ENCODE results near the gene GBF1.

GBF1 gene

GRCh38 chr10:102400076-102400475, 154.7 kb downstream of the GBF1 start:
- H3K36me3 ChIP-seq (replicated peaks in 1 of 2; ENCODE audit: control insufficient read depth in 2 of 2, insufficient read depth in 2 of 2, low read length in 2 of 2), result peaks cover 0 to 62% of the 10 kb centered on the region in 2 donors
- no peaks in the 10 kb centered on the region for H3K9me3 ChIP-seq (replicated peaks in 1 of 2; ENCODE audit: control insufficient read depth in 2 of 2, insufficient read depth in 1 of 2, low read depth in 1 of 2, low read length in 2 of 2)
- peaks cover 6 to 13% of the 10 kb centered on the region in 2 donors for H3K4me1 ChIP-seq (ENCODE audit: control insufficient read depth in 2 of 2, insufficient read depth in 1 of 2, low read depth in 1 of 2, low read length in 2 of 2)
- H3K27ac ChIP-seq (replicated peaks; ENCODE audit: low read length), result no peak overlapping the region
- H3K4me3 ChIP-seq (ENCODE audit: low read length in 2 of 2), result no peak overlapping the region
- peak overlapping the region; percentile 80 for H3K9ac ChIP-seq (ENCODE audit: low read depth, low read length, poor library complexity)
- peaks cover 1% of the 10 kb centered on the region for H3K79me1 ChIP-seq (ENCODE audit: low read depth, low read length)
- H3K18ac ChIP-seq (ENCODE audit: low read length), result peak overlapping the region; percentile 89
- H4K8ac ChIP-seq (ENCODE audit: low read depth, low read length), result peak overlapping the region; percentile 77
- H2BK12ac ChIP-seq (ENCODE audit: low read length), result peak overlapping the region; percentile 4
- peak overlapping the region; percentile 59 for H2AK5ac ChIP-seq (ENCODE audit: low read depth, low read length)
- no peak overlapping the region for H2BK15ac ChIP-seq (ENCODE audit: low read length)
- no peak overlapping the region for H2AFZ ChIP-seq (ENCODE audit: low read length)
- no peak overlapping the region for H4K91ac ChIP-seq (ENCODE audit: low read depth, low read length, poor library complexity)
- peaks cover 0 to 3% (median 0%) of the 10 kb centered on the region in 3 experiments for H3K27me3 ChIP-seq (ENCODE audit: control insufficient read depth in 3 of 3, insufficient read depth in 3 of 3, low read depth in 1 of 3, low read length in 3 of 3)
- no peak overlapping the region for H3K4ac ChIP-seq (ENCODE audit: low read length)
- peak overlapping the region; percentile 22 for H2BK5ac ChIP-seq (ENCODE audit: low read length)
- no CpG with 5 or more reads among the region's 17 CpGs for WGBS, 2 donors (ENCODE audit: extremely low coverage in 2 of 2, insufficient read length in 2 of 2, insufficient replicate concordance in 1 of 2)
- H3K14ac ChIP-seq (ENCODE audit: low read length), result no peak overlapping the region
- no peak for DNase-seq (ENCODE audit: low spot score)
- H3K23ac ChIP-seq (ENCODE audit: low read depth, low read length, poor library complexity), result peak overlapping the region; percentile 22
- peak overlapping the region; percentile 88 for H2BK120ac ChIP-seq (ENCODE audit: low read depth, low read length)
- H3K4me2 ChIP-seq (ENCODE audit: insufficient read depth, low read length, poor library complexity, severe bottlenecking), result no peak overlapping the region

GRCh38 chr10:102400598-102401341, 155.4 kb downstream of the GBF1 start:
- Histone ChIP-seq H3K4ac (ENCODE audit: low read length) (no peak overlapping the region), H2AFZ (ENCODE audit: low read length) (no peak overlapping the region), H3K79me1 (ENCODE audit: low read depth, low read length) (peaks cover 1% of the 10 kb centered on the region), H3K9me3 (replicated peaks in 1 of 2; ENCODE audit: control insufficient read depth in 2 of 2, insufficient read depth in 1 of 2, low read depth in 1 of 2, low read length in 2 of 2) (no peaks in the 10 kb centered on the region), H3K4me1 (ENCODE audit: control insufficient read depth in 2 of 2, insufficient read depth in 1 of 2, low read depth in 1 of 2, low read length in 2 of 2) (peaks cover 6 to 13% of the 10 kb centered on the region in 2 donors), H3K9ac (ENCODE audit: low read depth, low read length, poor library complexity) (no peak overlapping the region), H3K23ac (ENCODE audit: low read depth, low read length, poor library complexity) (no peak overlapping the region), H3K27ac (replicated peaks; ENCODE audit: low read length) (no peak overlapping the region), H2BK5ac (ENCODE audit: low read length) (no peak overlapping the region), H2BK120ac (ENCODE audit: low read depth, low read length) (no peak overlapping the region), H4K91ac (ENCODE audit: low read depth, low read length, poor library complexity) (no peak overlapping the region), H2BK12ac (ENCODE audit: low read length) (no peak overlapping the region), H3K4me3 (ENCODE audit: low read length in 2 of 2) (peak overlapping the region in 1 of 2 donors; percentile 9), H3K18ac (ENCODE audit: low read length) (no peak overlapping the region), H3K4me2 (ENCODE audit: insufficient read depth, low read length, poor library complexity, severe bottlenecking) (no peak overlapping the region), H3K36me3 (replicated peaks in 1 of 2; ENCODE audit: control insufficient read depth in 2 of 2, insufficient read depth in 2 of 2, low read length in 2 of 2) (peaks cover 0 to 62% of the 10 kb centered on the region in 2 donors), H3K27me3 (ENCODE audit: control insufficient read depth in 3 of 3, insufficient read depth in 3 of 3, low read depth in 1 of 3, low read length in 3 of 3) (no peaks in the 10 kb centered on the region), H4K8ac (ENCODE audit: low read depth, low read length) (no peak overlapping the region), H3K14ac (ENCODE audit: low read length) (no peak overlapping the region), H2BK15ac (ENCODE audit: low read length) (no peak overlapping the region), H2AK5ac (ENCODE audit: low read depth, low read length) (peak overlapping the region; percentile 59)
- no CpG with 5 or more reads among the region's 22 CpGs for WGBS, 2 donors (ENCODE audit: extremely low coverage in 2 of 2, insufficient read length in 2 of 2, insufficient replicate concordance in 1 of 2)
- no peak for DNase-seq (ENCODE audit: low spot score)

GRCh38 chr10:102401342-102401654, 156.0 kb downstream of the GBF1 start:
- Histone ChIP-seq H3K36me3 (replicated peaks in 1 of 2; ENCODE audit: control insufficient read depth in 2 of 2, insufficient read depth in 2 of 2, low read length in 2 of 2) (peaks cover 0 to 62% of the 10 kb centered on the region in 2 donors), H2BK15ac (ENCODE audit: low read length) (no peak overlapping the region), H2BK120ac (ENCODE audit: low read depth, low read length) (no peak overlapping the region), H2AFZ (ENCODE audit: low read length) (no peak overlapping the region), H3K27ac (replicated peaks; ENCODE audit: low read length) (no peak overlapping the region), H3K18ac (ENCODE audit: low read length) (no peak overlapping the region), H3K4me3 (ENCODE audit: low read length in 2 of 2) (peak overlapping the region in 1 of 2 donors; percentile 32), H3K79me1 (ENCODE audit: low read depth, low read length) (peaks cover 1% of the 10 kb centered on the region), H3K23ac (ENCODE audit: low read depth, low read length, poor library complexity) (no peak overlapping the region), H3K9ac (ENCODE audit: low read depth, low read length, poor library complexity) (no peak overlapping the region), H2BK5ac (ENCODE audit: low read length) (no peak overlapping the region), H3K14ac (ENCODE audit: low read length) (no peak overlapping the region), H4K91ac (ENCODE audit: low read depth, low read length, poor library complexity) (no peak overlapping the region), H3K27me3 (ENCODE audit: control insufficient read depth in 3 of 3, insufficient read depth in 3 of 3, low read depth in 1 of 3, low read length in 3 of 3) (peaks cover 0 to 4% (median 0%) of the 10 kb centered on the region in 3 experiments), H2AK5ac (ENCODE audit: low read depth, low read length) (no peak overlapping the region), H3K4me1 (ENCODE audit: control insufficient read depth in 2 of 2, insufficient read depth in 1 of 2, low read depth in 1 of 2, low read length in 2 of 2) (peaks cover 4 to 10% of the 10 kb centered on the region in 2 donors), H3K4me2 (ENCODE audit: insufficient read depth, low read length, poor library complexity, severe bottlenecking) (no peak overlapping the region), H3K9me3 (replicated peaks in 1 of 2; ENCODE audit: control insufficient read depth in 2 of 2, insufficient read depth in 1 of 2, low read depth in 1 of 2, low read length in 2 of 2) (no peaks in the 10 kb centered on the region), H3K4ac (ENCODE audit: low read length) (no peak overlapping the region), H2BK12ac (ENCODE audit: low read length) (no peak overlapping the region), H4K8ac (ENCODE audit: low read depth, low read length) (no peak overlapping the region)
- no CpG with 5 or more reads among the region's 8 CpGs for WGBS, 2 donors (ENCODE audit: extremely low coverage in 2 of 2, insufficient read length in 2 of 2, insufficient replicate concordance in 1 of 2)
- DNase-seq (ENCODE audit: low spot score), result no peak

GRCh38 chr10:102401735-102402511, 156.6 kb downstream of the GBF1 start:
- peaks cover 4 to 10% of the 10 kb centered on the region in 2 donors for H3K4me1 ChIP-seq (ENCODE audit: control insufficient read depth in 2 of 2, insufficient read depth in 1 of 2, low read depth in 1 of 2, low read length in 2 of 2)
- peaks cover 1% of the 10 kb centered on the region for H3K79me1 ChIP-seq (ENCODE audit: low read depth, low read length)
- no peaks in the 10 kb centered on the region for H3K9me3 ChIP-seq (replicated peaks in 1 of 2; ENCODE audit: control insufficient read depth in 2 of 2, insufficient read depth in 1 of 2, low read depth in 1 of 2, low read length in 2 of 2)
- H2BK15ac ChIP-seq (ENCODE audit: low read length), result no peak overlapping the region
- H3K27me3 ChIP-seq (ENCODE audit: control insufficient read depth in 3 of 3, insufficient read depth in 3 of 3, low read depth in 1 of 3, low read length in 3 of 3), result peaks cover 0 to 4% (median 0%) of the 10 kb centered on the region in 3 experiments
- no peak overlapping the region for H3K9ac ChIP-seq (ENCODE audit: low read depth, low read length, poor library complexity)
- no peak overlapping the region for H3K4ac ChIP-seq (ENCODE audit: low read length)
- no peak overlapping the region for H3K18ac ChIP-seq (ENCODE audit: low read length)
- no peak overlapping the region for H2BK120ac ChIP-seq (ENCODE audit: low read depth, low read length)
- H3K4me3 ChIP-seq (ENCODE audit: low read length in 2 of 2), result peak overlapping the region in 1 of 2 donors; percentile 32
- H4K8ac ChIP-seq (ENCODE audit: low read depth, low read length), result no peak overlapping the region
- WGBS, 2 donors (ENCODE audit: extremely low coverage in 2 of 2, insufficient read length in 2 of 2, insufficient replicate concordance in 1 of 2), result no CpG with 5 or more reads among the region's 18 CpGs
- H2AFZ ChIP-seq (ENCODE audit: low read length), result no peak overlapping the region
- no peak overlapping the region for H2BK12ac ChIP-seq (ENCODE audit: low read length)
- H4K91ac ChIP-seq (ENCODE audit: low read depth, low read length, poor library complexity), result no peak overlapping the region
- no peak for DNase-seq (ENCODE audit: low spot score)
- H3K36me3 ChIP-seq (replicated peaks in 1 of 2; ENCODE audit: control insufficient read depth in 2 of 2, insufficient read depth in 2 of 2, low read length in 2 of 2), result peaks cover 0 to 58% of the 10 kb centered on the region in 2 donors
- H3K27ac ChIP-seq (replicated peaks; ENCODE audit: low read length), result no peak overlapping the region
- H3K14ac ChIP-seq (ENCODE audit: low read length), result no peak overlapping the region
- H2AK5ac ChIP-seq (ENCODE audit: low read depth, low read length), result no peak overlapping the region
- H3K4me2 ChIP-seq (ENCODE audit: insufficient read depth, low read length, poor library complexity, severe bottlenecking), result no peak overlapping the region
- H3K23ac ChIP-seq (ENCODE audit: low read depth, low read length, poor library complexity), result no peak overlapping the region
- H2BK5ac ChIP-seq (ENCODE audit: low read length), result no peak overlapping the region
